Heart left ventricle (tissue), 16 donors: ENCODE results near the gene MYCBP2. TPM values are rescaled to one million over a fixed set of nuclear protein-coding genes. Genes with fewer than 3 reads are reported as not detected.

Experiments used
- ATAC-seq, 4 donors: fragments of 200-7000 bp; cut with Tn5 transposase; one replicate each; pipeline ENCODE4 v1.9.1; 2020 to 2022; ENCODE audit warnings: moderate library complexity in 4 of 4, mild to moderate bottlenecking in 3 of 4, moderate number of reproducible peaks in 1 of 4
- DNase-seq, 5 donors: peaks; one replicate each; pipeline ENCODE4 v3.0.0-alpha.2; 2020
- H3K27ac ChIP-seq, 12 donors: fragments of 200-600 bp; sonication (generic) in 4 of 12; one replicate each; pipeline versions ENCODE4 v1.5.0 to v1.8.0; 2016 to 2022; ENCODE audit warnings: mild to moderate bottlenecking in 2 of 12
- H3K27me3 ChIP-seq, 9 donors: fragments of 200-600 bp; sonication (generic) in 2 of 9; one replicate each; pipeline versions ENCODE4 v1.5.1 to v1.8.0; 2016 to 2022; ENCODE audit warnings: mild to moderate bottlenecking in 3 of 9
- H3K36me3 ChIP-seq, 9 donors: fragments of 200-600 bp; sonication (generic) in 2 of 9; one replicate each; pipeline versions ENCODE4 v1.5.0 to v1.8.0; 2018 to 2022; ENCODE audit warnings: mild to moderate bottlenecking in 2 of 9
- H3K4me1 ChIP-seq, 12 donors: fragments of 200-600 bp; sonication (generic) in 4 of 12; one replicate each; pipeline versions ENCODE4 v1.5.0 to v1.8.0; 2016 to 2022; ENCODE audit warnings: mild to moderate bottlenecking in 3 of 12
- H3K4me3 ChIP-seq, 12 donors: fragments of 200-600 bp; sonication (generic) in 4 of 12; one replicate each; pipeline versions ENCODE4 v1.5.0 to v1.8.0; 2017 to 2022; ENCODE audit warnings: mild to moderate bottlenecking in 9 of 12, moderate library complexity in 4 of 12
- H3K9me3 ChIP-seq, 12 donors: fragments of 200-600 bp; sonication (generic) in 4 of 12; one replicate each; pipeline versions ENCODE4 v1.5.0 to v1.8.0; 2016 to 2022; ENCODE audit warnings: mild to moderate bottlenecking in 1 of 12
- CTCF ChIP-seq, 12 donors: fragments of 200-600 bp; sonication (generic) in 4 of 12; IDR thresholded peaks; one replicate each; pipeline versions ENCODE4 v1.5.0 to v1.8.0; 2018 to 2022; ENCODE audit warnings: antibody characterized with exemption in 12 of 12, mild to moderate bottlenecking in 5 of 12
- POLR2A ChIP-seq, 2 donors: fragments of 450-650 bp; IDR thresholded peaks; one replicate each; pipeline ENCODE4 v1.6.1; 2017; ENCODE audit warnings: antibody characterized with exemption in 2 of 2, mild to moderate bottlenecking in 2 of 2, moderate library complexity in 2 of 2
- WGBS, 4 donors: extraction: QIAGEN DNeasy Blood & Tissue Kit in 2 of 4; methylation state at CpG; one replicate each; pipeline versions ENCODE4 v1.1.5 to v1.1.7; 2013 to 2018; 5-methylcytosine and 5-hydroxymethylcytosine counted together
- intact Hi-C, 10 donors: fragments of 100-400 bp; cut with DNase I; formaldehyde crosslinking; loops; one replicate each; pipeline versions ENCODE4 v1.11.1 to v1.14.2; 2022
- polyA plus RNA-seq, 2 donors: library from polyadenylated mRNA; stranded (reverse); fragments of 200-250 nt; gene quantifications; one replicate each; pipeline ENCODE4 v1.2.3, GENCODE V29; 2013
- total RNA-seq, 9 donors: library from RNA; depleted of rRNA in 2 of 9; stranded (reverse); fragments of >200 nt in 2 of 9; fragmentation: NEBNext Ultra II Directional in 3 of 9; extraction: Animal tissue kit (Norgen Biotek cat#: 25700) in 3 of 9; gene quantifications; one replicate each; pipeline versions ENCODE4 v1.1.0 to v1.2.4, GENCODE V29; 2016 to 2023
- donor health status: ischemic (EF 13 %, LVEDD 7.1; RV severe dilation, severe dysfunction).
- donor health status: healthy with polysubstance abuse.
- donor health status: DM: no; HTN: yes; CAD: no.
- donor health status: DM: no; HTN: no; CAD: no.
- donor health status: ischemic (EF 25% LVEDD 6.9; RV normal size, moderate dysfunction).
- donor health status: ischemic (EF 25% LVEDD 5.7; RV mildly dilated, moderate dysfunction).
- donor health status: healthy.
- donor health status: DM: yes; HTN: yes; CAD: no.
- donor health status: ischemic (EF 35%, LVEDD 5.7; RV mildly dilated, moderate dysfunction).
- donor health status: nonischemic (EF 11% LVEDD 7.7; RV severe dilation, severe dysfunction).
- donor health status: DM: yes; HTN: yes; CAD: no.
- donor health status: PGD.
- donor health status: ischemic (EF 29% LVEDD 5.4; RV normal size, mild dysfunction).
- donor health status: nonischemic (EF 23%, LVEDD 6.1; RV moderate dilation, normal function).

The MYCBP2 gene
- total and polyA plus RNA-seq, 11 donors = 15.7 to 85.6 (median 58.2) TPM

- intact Hi-C loops = no loop called here
- no peak overlapping the region for H3K27ac ChIP-seq
- H3K27me3 ChIP-seq = no peaks in the 10 kb centered on the region
- TF ChIP-seq CTCF (IDR thresholded peaks at IDR 0.05) (no peak), POLR2A (IDR thresholded peaks at IDR 0.05) (no peak)
- 92 to 95% (median 95%) methylated on average over 4 of the region's 4 CpGs for whole genome bisulfite sequencing, 4 donors
- H3K4me1 ChIP-seq = no peaks in the 10 kb centered on the region
- peaks cover 0 to 46% (median 21%) of the 10 kb centered on the region in 9 donors for H3K36me3 ChIP-seq
- DNase-seq (no peak), ATAC-seq (no peak)
- H3K9me3 ChIP-seq = no peaks in the 10 kb centered on the region
- no peak overlapping the region for H3K4me3 ChIP-seq
Measured at GRCh38 chr13:77233159-77233558, 93.7 kb downstream of the MYCBP2 start.

- no peaks in the 10 kb centered on the region for H3K4me1 ChIP-seq
- H3K9me3 ChIP-seq = no peaks in the 10 kb centered on the region
- TF ChIP-seq CTCF (IDR thresholded peaks at IDR 0.05) = no peak
- TF ChIP-seq POLR2A (IDR thresholded peaks at IDR 0.05) = no peak
- H3K27ac ChIP-seq = no peak overlapping the region
- H3K27me3 ChIP-seq = no peaks in the 10 kb centered on the region
- ATAC-seq = no peak
- H3K4me3 ChIP-seq = no peak overlapping the region
- DNase-seq = no peak
- intact Hi-C loops = no loop called here
- WGBS, 4 donors = 88 to 93% (median 91%) methylated on average over 5 of the region's 5 CpGs
- H3K36me3 ChIP-seq = peaks cover 0 to 40% (median 30%) of the 10 kb centered on the region in 9 donors
Measured at GRCh38 chr13:77230560-77230959, 96.3 kb downstream of the MYCBP2 start.

GRCh38 chr13:77225946-77226345 is 100.9 kb downstream of the MYCBP2 start:
- no peaks in the 10 kb centered on the region for H3K4me1 ChIP-seq
- ATAC-seq (no peak), DNase-seq (no peak)
- H3K9me3 ChIP-seq = no peaks in the 10 kb centered on the region
- H3K27me3 ChIP-seq = no peaks in the 10 kb centered on the region
- no peak overlapping the region for H3K4me3 ChIP-seq
- peaks cover 0 to 60% (median 52%) of the 10 kb centered on the region in 9 donors for H3K36me3 ChIP-seq
- H3K27ac ChIP-seq = no peak overlapping the region
- intact Hi-C loops = no loop called here
- TF ChIP-seq POLR2A (IDR thresholded peaks at IDR 0.05) (no peak), CTCF (IDR thresholded peaks at IDR 0.05) (no peak)

- Histone ChIP-seq H3K27me3 (no peaks in the 10 kb centered on the region), H3K36me3 (peaks cover 0 to 75% (median 66%) of the 10 kb centered on the region in 9 donors), H3K4me1 (no peaks in the 10 kb centered on the region), H3K9me3 (no peaks in the 10 kb centered on the region), H3K27ac (no peak overlapping the region), H3K4me3 (no peak overlapping the region)
- no peak for DNase-seq
- WGBS, 4 donors = 83 to 93% (median 90%) methylated on average over 3 of the region's 3 CpGs
- TF ChIP-seq POLR2A (IDR thresholded peaks at IDR 0.05) = no peak
- TF ChIP-seq CTCF (IDR thresholded peaks at IDR 0.05) = no peak
- intact Hi-C loops = no loop called here
- no peak for ATAC-seq
Measured at GRCh38 chr13:77222909-77223308, 104.0 kb downstream of the MYCBP2 start.
